Fibroblast of lung (primary cell): ENCODE data around the gene EIF4G2. TPM values are rescaled to one million over a fixed set of nuclear protein-coding genes. Genes with fewer than 3 reads are reported as not detected.

Source experiments
- DNase-seq, 2 donors: peaks; one replicate each; pipeline versions ENCODE4 v3.0.0 to v3.0.0-alpha.2; 2010; ENCODE audit warnings: low read depth in 2 of 2
- H2AFZ ChIP-seq: 2 replicates; pipeline ENCODE4 v1.5.1; 2012; ENCODE audit warnings: low read length, control low read depth, inconsistent platforms
- H3K27ac ChIP-seq: 2 replicates; pipeline ENCODE4 v1.5.1; 2011; ENCODE audit warnings: low read length, control low read depth; ENCODE audit not compliant: insufficient read depth
- H3K27me3 ChIP-seq: 2 replicates; pipeline ENCODE4 v1.5.1; 2011; ENCODE audit warnings: mild to moderate bottlenecking, low read length; ENCODE audit not compliant: control insufficient read depth, insufficient read depth
- H3K36me3 ChIP-seq: 2 replicates; pipeline ENCODE4 v1.5.1; 2011; ENCODE audit warnings: low read length; ENCODE audit not compliant: control insufficient read depth, insufficient read depth
- H3K4me1 ChIP-seq: 2 replicates; pipeline ENCODE4 v1.5.1; 2011; ENCODE audit warnings: low read length; ENCODE audit not compliant: control insufficient read depth, insufficient read depth; ENCODE audit errors: extremely low read depth
- H3K4me2 ChIP-seq: 2 replicates; pipeline ENCODE4 v1.5.1; 2011; ENCODE audit warnings: low read length, control low read depth; ENCODE audit not compliant: insufficient read depth; ENCODE audit errors: extremely low read depth
- H3K4me3 ChIP-seq, 4 experiments: fragments of 200-600 bp in 1 of 4; sonication (generic) in 1 of 4; replicated peaks in 1 of 4; 2 replicates each; pipeline ENCODE4 v1.5.1; 2011 to 2016; ENCODE audit warnings: low read length in 4 of 4, low read depth in 3 of 4, mild to moderate bottlenecking in 3 of 4, control low read depth in 2 of 4, inconsistent platforms in 1 of 4, mixed read lengths in 1 of 4; ENCODE audit not compliant: insufficient read depth in 1 of 4; ENCODE audit errors: control extremely low read depth in 1 of 4
- H3K79me2 ChIP-seq: 2 replicates; pipeline ENCODE4 v1.5.1; 2012; ENCODE audit warnings: mild to moderate bottlenecking, low read length, inconsistent platforms; ENCODE audit not compliant: control insufficient read depth, insufficient read depth
- H3K9ac ChIP-seq: 2 replicates; pipeline ENCODE4 v1.5.1; 2011; ENCODE audit warnings: mild to moderate bottlenecking, low read length, control low read depth; ENCODE audit not compliant: insufficient read depth
- H3K9me3 ChIP-seq: 2 replicates; pipeline ENCODE4 v1.5.1; 2012; ENCODE audit warnings: low read depth, low read length; ENCODE audit not compliant: control insufficient read depth, insufficient read depth
- H4K20me1 ChIP-seq: 2 replicates; pipeline ENCODE4 v1.5.1; 2011; ENCODE audit warnings: low read length; ENCODE audit not compliant: control insufficient read depth, insufficient read depth; ENCODE audit errors: extremely low read depth
- CTCF ChIP-seq, 2 donors: IDR thresholded peaks in 1 of 2; conservative IDR thresholded peaks in 1 of 2; 1 replicate in 1 of 2; 2 replicates in 1 of 2; pipeline ENCODE4 v1.5.1; 2011 to 2012; ENCODE audit warnings: low read length in 2 of 2, control low read depth in 1 of 2, inconsistent platforms in 1 of 2, low read depth in 1 of 2, mild to moderate bottlenecking in 1 of 2
- EZH2 ChIP-seq: IDR thresholded peaks from 2 replicates; pipeline ENCODE4 v1.5.1; 2012; ENCODE audit warnings: low read length, control low read depth, mild to moderate bottlenecking; ENCODE audit errors: missing control alignments
- polyA plus RNA-seq, 2 donors: library from polyadenylated mRNA; depleted of rRNA in 1 of 2; stranded (reverse) in 1 of 2; unstranded in 1 of 2; fragments of >200 nt; gene quantifications; 2 replicates each; pipeline ENCODE4 v1.2.1, GENCODE V29; 2011 to 2012; ENCODE audit warnings: missing spikeins in 1 of 2
- total RNA-seq: library from RNA; depleted of rRNA; stranded (reverse); fragments of >200 nt; gene quantifications from 2 replicates; pipeline ENCODE4 v1.2.1, GENCODE V29; 2014

The EIF4G2 gene
- total and polyA plus RNA-seq, 2 donors (not counting 1 experiment from before 2014, with no cell fraction given): 964 to 1,178 TPM

GRCh38 chr11:10777393-10777793, 31.3 kb downstream of the EIF4G2 start:
- Histone ChIP-seq H4K20me1 (no peaks in the 10 kb centered on the region), H3K4me3 (no peak overlapping the region), H3K79me2 (no peaks in the 10 kb centered on the region), H3K4me1 (peaks cover 12% of the 10 kb centered on the region), H3K27me3 (no peaks in the 10 kb centered on the region), H2AFZ (no peak overlapping the region), H3K36me3 (peaks cover 17% of the 10 kb centered on the region), H3K9me3 (no peaks in the 10 kb centered on the region), H3K9ac (no peak overlapping the region), H3K4me2 (no peak overlapping the region), H3K27ac (peak overlapping the region; percentile 65)
- no peak for TF ChIP-seq EZH2
- no peak for TF ChIP-seq CTCF (conservative IDR thresholded peaks at IDR 0.05 in 1 of 2, IDR thresholded peaks at IDR 0.05 in 1 of 2; ENCODE audit: low read depth in 1 of 2, low read length in 2 of 2)
- no peak for DNase-seq

GRCh38 chr11:10774811-10775210, 33.9 kb downstream of the EIF4G2 start:
- no peaks in the 10 kb centered on the region for H4K20me1 ChIP-seq
- no peak overlapping the region for H3K4me3 ChIP-seq
- no peak overlapping the region for H3K9ac ChIP-seq
- no peak overlapping the region for H3K4me2 ChIP-seq
- DNase-seq: no peak
- no peak overlapping the region for H2AFZ ChIP-seq
- H3K79me2 ChIP-seq: no peaks in the 10 kb centered on the region
- no peaks in the 10 kb centered on the region for H3K27me3 ChIP-seq
- no peak for TF ChIP-seq CTCF (conservative IDR thresholded peaks at IDR 0.05 in 1 of 2, IDR thresholded peaks at IDR 0.05 in 1 of 2; ENCODE audit: low read depth in 1 of 2, low read length in 2 of 2)
- TF ChIP-seq EZH2: no peak
- H3K4me1 ChIP-seq: peaks cover 12% of the 10 kb centered on the region
- peaks cover 18% of the 10 kb centered on the region for H3K36me3 ChIP-seq
- H3K27ac ChIP-seq: no peak overlapping the region
- H3K9me3 ChIP-seq: no peaks in the 10 kb centered on the region

- no peaks in the 10 kb centered on the region for H3K4me1 ChIP-seq
- H3K9ac ChIP-seq: no peak overlapping the region
- H3K27ac ChIP-seq: no peak overlapping the region
- H3K4me2 ChIP-seq: no peak overlapping the region
- H4K20me1 ChIP-seq: no peaks in the 10 kb centered on the region
- H3K36me3 ChIP-seq: peaks cover 16% of the 10 kb centered on the region
- DNase-seq: no peak
- no peak for TF ChIP-seq CTCF (conservative IDR thresholded peaks at IDR 0.05 in 1 of 2, IDR thresholded peaks at IDR 0.05 in 1 of 2; ENCODE audit: low read depth in 1 of 2, low read length in 2 of 2)
- no peak for TF ChIP-seq EZH2
- H2AFZ ChIP-seq: no peak overlapping the region
- no peak overlapping the region for H3K4me3 ChIP-seq
- no peaks in the 10 kb centered on the region for H3K9me3 ChIP-seq
- H3K79me2 ChIP-seq: no peaks in the 10 kb centered on the region
- no peaks in the 10 kb centered on the region for H3K27me3 ChIP-seq
Measured at GRCh38 chr11:10771457-10771856, 37.3 kb downstream of the EIF4G2 start.
